Measurements from ENCODE around the gene CBARP. TPM values are rescaled to one million over a fixed set of nuclear protein-coding genes. Genes with fewer than 3 reads are reported as not detected.
A peak's percentile ranks its signal among the peaks of the same experiment; 100 is the strongest.

The CBARP gene
- total and polyA plus RNA-seq, 2 donors (not counting 1 experiment from before 2014, with no cell fraction given) = 0.31 to 1.5 TPM

DNA sequence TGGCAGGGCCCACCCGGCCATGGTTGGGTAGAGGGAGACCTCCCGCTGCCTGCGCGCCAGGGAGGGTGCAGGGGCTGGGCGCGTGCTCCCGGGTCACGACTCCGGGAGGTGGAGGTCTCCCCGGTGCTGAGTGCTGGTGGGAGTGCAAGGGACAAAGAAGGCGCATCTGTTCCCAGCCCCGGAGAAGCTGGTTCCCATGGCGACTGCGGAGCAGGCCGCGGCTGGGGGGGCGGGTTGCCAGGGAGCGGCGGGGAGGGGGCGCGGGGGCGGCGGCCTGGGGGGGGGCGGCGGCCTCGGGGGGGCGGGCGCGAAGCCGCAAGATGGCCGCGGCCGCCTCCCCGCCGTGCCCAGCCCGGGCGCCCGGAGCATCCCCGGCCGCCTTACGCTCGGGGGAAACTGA lies 1.2 kb downstream of the CBARP start:
- H3K9me3 ChIP-seq (ENCODE audit: control insufficient read depth, insufficient read depth, low read depth, low read length) = no peaks in the 10 kb centered on the region
- H3K4me2 ChIP-seq (ENCODE audit: extremely low read depth, insufficient read depth, low read length) = peak overlapping the region; percentile 92
- peaks cover 17% of the 10 kb centered on the region for H3K36me3 ChIP-seq (ENCODE audit: control insufficient read depth, insufficient read depth, low read length)
- H3K79me2 ChIP-seq (ENCODE audit: control insufficient read depth, insufficient read depth, low read length) = peaks cover 2% of the 10 kb centered on the region
- peak overlapping the region in 3 of 4 experiments; percentile 75 to 83 (median 78) for H3K4me3 ChIP-seq (replicated peaks in 1 of 4; ENCODE audit: control extremely low read depth in 1 of 4, insufficient read depth in 1 of 4, low read depth in 3 of 4, low read length in 4 of 4)
- no peak overlapping the region for H3K27ac ChIP-seq (ENCODE audit: insufficient read depth, low read length)
- TF ChIP-seq, protein P1, sequence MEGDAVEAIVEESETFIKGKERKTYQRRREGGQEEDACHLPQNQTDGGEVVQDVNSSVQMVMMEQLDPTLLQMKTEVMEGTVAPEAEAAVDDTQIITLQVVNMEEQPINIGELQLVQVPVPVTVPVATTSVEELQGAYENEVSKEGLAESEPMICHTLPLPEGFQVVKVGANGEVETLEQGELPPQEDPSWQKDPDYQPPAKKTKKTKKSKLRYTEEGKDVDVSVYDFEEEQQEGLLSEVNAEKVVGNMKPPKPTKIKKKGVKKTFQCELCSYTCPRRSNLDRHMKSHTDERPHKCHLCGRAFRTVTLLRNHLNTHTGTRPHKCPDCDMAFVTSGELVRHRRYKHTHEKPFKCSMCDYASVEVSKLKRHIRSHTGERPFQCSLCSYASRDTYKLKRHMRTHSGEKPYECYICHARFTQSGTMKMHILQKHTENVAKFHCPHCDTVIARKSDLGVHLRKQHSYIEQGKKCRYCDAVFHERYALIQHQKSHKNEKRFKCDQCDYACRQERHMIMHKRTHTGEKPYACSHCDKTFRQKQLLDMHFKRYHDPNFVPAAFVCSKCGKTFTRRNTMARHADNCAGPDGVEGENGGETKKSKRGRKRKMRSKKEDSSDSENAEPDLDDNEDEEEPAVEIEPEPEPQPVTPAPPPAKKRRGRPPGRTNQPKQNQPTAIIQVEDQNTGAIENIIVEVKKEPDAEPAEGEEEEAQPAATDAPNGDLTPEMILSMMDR (conservative IDR thresholded peaks at IDR 0.05 in 1 of 2, IDR thresholded peaks at IDR 0.05 in 1 of 2; ENCODE audit: low read depth in 1 of 2, low read length in 2 of 2) = no peak
- no peak for TF ChIP-seq EZH2 (IDR thresholded peaks at IDR 0.05; ENCODE audit: low read length, missing control alignments)
- H3K27me3 ChIP-seq (ENCODE audit: control insufficient read depth, insufficient read depth, low read length) = no peaks in the 10 kb centered on the region
- no peak overlapping the region for H2AFZ ChIP-seq (ENCODE audit: low read length)
- DNase-seq (ENCODE audit: low read depth in 2 of 2) = no peak
- H3K9ac ChIP-seq (ENCODE audit: insufficient read depth, low read length) = peak overlapping the region; percentile 78
- peaks cover 16% of the 10 kb centered on the region for H3K4me1 ChIP-seq (ENCODE audit: control insufficient read depth, extremely low read depth, insufficient read depth, low read length)
- no peaks in the 10 kb centered on the region for H4K20me1 ChIP-seq (ENCODE audit: control insufficient read depth, extremely low read depth, insufficient read depth, low read length)

DNA sequence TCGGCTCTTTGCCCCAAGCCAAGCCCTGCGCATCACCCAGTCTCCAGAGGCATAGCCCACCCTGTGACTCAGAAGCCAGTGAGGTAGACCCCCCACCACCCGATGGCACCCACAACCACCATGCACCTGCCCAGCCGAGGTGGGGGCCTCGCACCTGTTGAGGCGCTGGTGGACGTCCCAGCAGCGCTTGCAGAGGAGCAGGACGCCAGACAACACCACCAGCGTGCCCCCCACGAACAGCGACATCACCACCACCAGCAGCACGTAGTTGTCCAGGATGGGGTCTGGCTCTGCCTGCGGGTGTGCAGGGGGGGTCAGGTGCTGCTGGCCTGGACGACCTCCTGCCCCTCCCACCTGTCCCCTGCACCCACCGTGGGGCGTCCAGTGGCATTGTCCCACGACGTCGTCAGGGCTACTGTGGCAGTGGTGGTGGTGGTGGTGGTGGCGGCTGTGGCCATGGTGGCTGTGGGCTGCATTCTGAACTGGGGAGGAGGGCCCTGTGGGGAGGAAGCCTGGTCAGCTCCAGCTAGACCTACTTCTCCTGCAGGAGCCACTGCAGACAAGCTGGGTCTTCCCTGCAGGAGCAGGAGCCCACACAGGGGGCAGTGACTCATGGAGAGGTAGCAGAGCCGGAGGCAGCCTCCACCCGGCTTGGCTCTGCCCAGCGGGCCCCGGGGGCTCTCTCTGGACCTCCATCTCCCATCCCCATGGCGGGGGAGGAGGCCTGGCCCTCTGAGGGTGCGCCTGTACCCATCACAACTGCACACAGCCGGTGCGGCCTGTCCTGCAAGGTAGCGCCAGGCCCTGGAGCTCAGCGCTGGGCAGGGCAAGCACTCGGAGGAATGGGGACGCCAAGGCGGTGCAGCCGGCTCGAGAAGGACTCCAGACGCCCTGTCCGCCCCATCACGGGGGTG lies 1.9 kb downstream of the CBARP start:
- TF ChIP-seq EZH2 (IDR thresholded peaks at IDR 0.05; ENCODE audit: low read length, missing control alignments) = no peak
- TF ChIP-seq, protein P1 (conservative IDR thresholded peaks at IDR 0.05 in 1 of 2, IDR thresholded peaks at IDR 0.05 in 1 of 2; ENCODE audit: low read depth in 1 of 2, low read length in 2 of 2) = no peak
- no peak overlapping the region for H3K9ac ChIP-seq (ENCODE audit: insufficient read depth, low read length)
- H3K27ac ChIP-seq (ENCODE audit: insufficient read depth, low read length) = no peak overlapping the region
- no peak overlapping the region for H2AFZ ChIP-seq (ENCODE audit: low read length)
- H3K36me3 ChIP-seq (ENCODE audit: control insufficient read depth, insufficient read depth, low read length) = peaks cover 17% of the 10 kb centered on the region
- peaks cover 14% of the 10 kb centered on the region for H3K4me1 ChIP-seq (ENCODE audit: control insufficient read depth, extremely low read depth, insufficient read depth, low read length)
- no peaks in the 10 kb centered on the region for H3K27me3 ChIP-seq (ENCODE audit: control insufficient read depth, insufficient read depth, low read length)
- no peaks in the 10 kb centered on the region for H4K20me1 ChIP-seq (ENCODE audit: control insufficient read depth, extremely low read depth, insufficient read depth, low read length)
- no peaks in the 10 kb centered on the region for H3K9me3 ChIP-seq (ENCODE audit: control insufficient read depth, insufficient read depth, low read depth, low read length)
- peak overlapping the region in 1 of 4 experiments; percentile 48 for H3K4me3 ChIP-seq (replicated peaks in 1 of 4; ENCODE audit: control extremely low read depth in 1 of 4, insufficient read depth in 1 of 4, low read depth in 3 of 4, low read length in 4 of 4)
- H3K79me2 ChIP-seq (ENCODE audit: control insufficient read depth, insufficient read depth, low read length) = peaks cover 2% of the 10 kb centered on the region
- peak overlapping the region; percentile 64 for H3K4me2 ChIP-seq (ENCODE audit: extremely low read depth, insufficient read depth, low read length)
- peak in 1 of 2 donors; percentile 68 for DNase-seq (ENCODE audit: low read depth in 2 of 2)

DNA sequence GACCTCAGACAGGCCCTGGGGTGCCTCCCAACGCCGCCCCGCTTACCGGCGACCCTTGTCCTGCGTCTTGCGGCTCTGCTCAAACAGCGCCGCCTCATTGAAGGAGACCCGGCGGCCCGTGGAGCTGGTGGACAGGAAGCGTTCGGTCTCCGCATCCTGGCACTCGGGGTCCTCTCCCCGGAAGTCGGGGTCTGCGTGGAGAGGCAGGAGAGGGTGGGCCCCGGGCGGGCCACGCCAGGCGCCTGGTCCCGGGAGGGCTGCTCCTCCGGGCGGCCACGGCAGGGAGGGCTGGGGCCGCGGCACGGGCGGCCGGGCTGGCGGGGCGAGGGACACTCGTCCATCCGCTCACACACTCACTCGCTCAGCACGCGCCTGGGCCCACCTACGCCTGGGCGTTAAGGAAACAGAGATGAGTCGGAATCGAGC lies 2.8 kb downstream of the CBARP start:
- no peak overlapping the region for H2AFZ ChIP-seq (ENCODE audit: low read length)
- H3K4me3 ChIP-seq (replicated peaks in 1 of 4; ENCODE audit: control extremely low read depth in 1 of 4, insufficient read depth in 1 of 4, low read depth in 3 of 4, low read length in 4 of 4) = no peak overlapping the region
- H3K79me2 ChIP-seq (ENCODE audit: control insufficient read depth, insufficient read depth, low read length) = peaks cover 2% of the 10 kb centered on the region
- H3K4me1 ChIP-seq (ENCODE audit: control insufficient read depth, extremely low read depth, insufficient read depth, low read length) = peaks cover 13% of the 10 kb centered on the region
- no peak overlapping the region for H3K4me2 ChIP-seq (ENCODE audit: extremely low read depth, insufficient read depth, low read length)
- DNase-seq (ENCODE audit: low read depth in 2 of 2) = no peak
- no peaks in the 10 kb centered on the region for H3K9me3 ChIP-seq (ENCODE audit: control insufficient read depth, insufficient read depth, low read depth, low read length)
- no peaks in the 10 kb centered on the region for H3K27me3 ChIP-seq (ENCODE audit: control insufficient read depth, insufficient read depth, low read length)
- peaks cover 17% of the 10 kb centered on the region for H3K36me3 ChIP-seq (ENCODE audit: control insufficient read depth, insufficient read depth, low read length)
- H3K9ac ChIP-seq (ENCODE audit: insufficient read depth, low read length) = no peak overlapping the region
- no peak overlapping the region for H3K27ac ChIP-seq (ENCODE audit: insufficient read depth, low read length)
- TF ChIP-seq, protein P1 (conservative IDR thresholded peaks at IDR 0.05 in 1 of 2, IDR thresholded peaks at IDR 0.05 in 1 of 2; ENCODE audit: low read depth in 1 of 2, low read length in 2 of 2) = no peak
- TF ChIP-seq EZH2 (IDR thresholded peaks at IDR 0.05; ENCODE audit: low read length, missing control alignments) = no peak
- H4K20me1 ChIP-seq (ENCODE audit: control insufficient read depth, extremely low read depth, insufficient read depth, low read length) = no peaks in the 10 kb centered on the region
